ENCODE data around the gene TCHP.
"Not testable (repeated sequence)": the region's sequence is repeated elsewhere in the genome, so short reads cannot be mapped to it uniquely, and the experiment has no call there.

Gene TCHP

GRCh38 chr12:109899783-109900751, at the start of gene TCHP:
Gene TCHP (plus strand): TSS chr12:109900274. CDS start chr12:109903027, 2,753 bp downstream.
- DNase-seq (ENCODE audit: low read depth), result peak; percentile 70

- DNase-seq (ENCODE audit: low read depth), result not testable (repeated sequence)
Observed at GRCh38 chr12:109850518-109850917, 49.6 kb upstream of the TCHP start.

- no peak for DNase-seq (ENCODE audit: low read depth)
Observed at GRCh38 chr12:109855377-109855776, 44.7 kb upstream of the TCHP start.

- DNase-seq (ENCODE audit: low read depth), result no peak
Observed at GRCh38 chr12:109857715-109858114, 42.4 kb upstream of the TCHP start.

DNA sequence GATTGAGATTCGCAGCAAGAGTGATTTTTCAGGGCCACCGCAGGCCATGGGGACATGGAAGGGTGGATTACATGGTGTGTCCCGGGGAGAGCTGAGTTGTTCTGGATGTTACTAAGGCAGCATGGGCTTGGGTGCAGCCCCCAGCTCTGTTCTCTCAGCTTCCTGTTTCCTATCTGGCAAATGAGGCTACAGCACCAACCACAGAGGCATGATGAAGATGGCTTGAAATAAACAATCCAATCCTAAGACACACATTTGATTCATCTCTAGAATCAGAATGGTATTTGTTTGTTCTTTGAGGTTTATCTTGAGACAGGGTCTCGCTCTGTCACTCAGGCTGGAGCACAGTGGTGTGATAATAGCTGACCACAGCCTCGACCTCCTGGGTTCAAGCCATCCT, 41.3 kb upstream of the TCHP start:
- DNase-seq (ENCODE audit: low read depth), result no peak

DNA sequence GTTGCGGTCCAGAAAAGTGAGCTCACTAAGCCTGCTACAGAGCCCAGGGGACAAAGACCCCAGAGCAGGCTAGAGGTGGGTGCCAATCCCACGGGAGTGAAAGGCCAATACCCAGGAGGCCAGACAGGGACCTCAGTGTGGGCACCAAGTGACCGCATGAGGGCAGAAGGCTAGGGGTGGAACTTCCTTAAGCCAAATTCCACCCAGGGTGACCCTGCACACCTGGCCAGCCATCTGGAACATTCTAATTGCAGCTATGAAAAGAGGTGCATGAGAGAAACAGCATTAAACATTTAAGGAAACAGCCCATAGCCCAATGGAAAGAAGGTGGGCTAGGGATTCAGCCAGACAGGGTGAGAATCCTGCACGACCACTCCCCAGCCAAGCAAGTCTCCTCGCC, 39.1 kb upstream of the TCHP start:
- DNase-seq (ENCODE audit: low read depth), result no peak

- DNase-seq (ENCODE audit: low read depth), result no peak
Observed at GRCh38 chr12:109861689-109862314, 38.3 kb upstream of the TCHP start.

GRCh38 chr12:109862491-109862890, 37.6 kb upstream of the TCHP start:
- not testable (repeated sequence) for DNase-seq (ENCODE audit: low read depth)

GRCh38 chr12:109863847-109864712, 36.0 kb upstream of the TCHP start:
- DNase-seq (ENCODE audit: low read depth), result no peak

- DNase-seq (ENCODE audit: low read depth), result no peak
Observed at GRCh38 chr12:109864916-109865315, 35.2 kb upstream of the TCHP start.

- DNase-seq (ENCODE audit: low read depth), result no peak
Observed at GRCh38 chr12:109868182-109869051, 31.7 kb upstream of the TCHP start.

DNA sequence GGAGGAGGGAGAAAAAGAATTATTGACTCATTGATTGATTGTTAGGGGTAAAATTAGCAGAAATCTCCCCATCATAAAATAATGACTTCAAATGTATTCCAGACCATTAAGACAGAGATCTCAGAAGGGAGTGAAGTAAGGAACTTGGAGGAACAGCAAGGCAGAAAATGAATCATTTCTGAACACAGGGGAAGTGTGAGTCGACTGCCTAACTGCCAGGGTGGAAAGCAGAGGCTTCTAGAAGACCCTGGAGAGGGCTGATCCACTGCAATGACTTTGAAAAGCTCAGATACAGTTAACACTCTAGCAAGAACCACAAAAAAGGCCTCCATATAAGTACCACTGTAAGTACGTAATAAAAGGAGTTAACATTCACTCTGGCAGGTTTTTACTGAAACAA, 29.4 kb upstream of the TCHP start:
- DNase-seq (ENCODE audit: low read depth), result no peak

- no peak for DNase-seq (ENCODE audit: low read depth)
Observed at GRCh38 chr12:109871668-109872314, 28.3 kb upstream of the TCHP start.

DNA sequence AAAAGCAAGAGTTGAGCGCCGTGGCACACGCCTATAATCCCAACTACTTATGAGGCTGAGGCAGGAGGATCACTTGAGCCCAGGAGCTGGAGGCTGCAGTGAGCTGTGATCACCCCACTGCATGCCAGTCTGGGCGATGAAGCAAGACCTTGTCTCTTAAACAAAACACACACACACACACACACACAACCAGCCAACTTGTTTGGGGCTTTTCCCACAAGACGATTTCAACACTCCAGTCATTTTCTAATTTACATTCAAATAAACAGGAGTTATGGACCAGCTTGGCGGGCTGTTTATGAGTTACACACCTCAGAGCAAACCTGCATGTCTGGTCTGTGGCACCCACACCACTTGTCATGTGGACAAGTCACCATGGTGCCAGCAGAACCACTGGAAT, 26.4 kb upstream of the TCHP start:
- DNase-seq (ENCODE audit: low read depth), result no peak

GRCh38 chr12:109875572-109876131, 24.4 kb upstream of the TCHP start:
- DNase-seq (ENCODE audit: low read depth), result no peak

DNA sequence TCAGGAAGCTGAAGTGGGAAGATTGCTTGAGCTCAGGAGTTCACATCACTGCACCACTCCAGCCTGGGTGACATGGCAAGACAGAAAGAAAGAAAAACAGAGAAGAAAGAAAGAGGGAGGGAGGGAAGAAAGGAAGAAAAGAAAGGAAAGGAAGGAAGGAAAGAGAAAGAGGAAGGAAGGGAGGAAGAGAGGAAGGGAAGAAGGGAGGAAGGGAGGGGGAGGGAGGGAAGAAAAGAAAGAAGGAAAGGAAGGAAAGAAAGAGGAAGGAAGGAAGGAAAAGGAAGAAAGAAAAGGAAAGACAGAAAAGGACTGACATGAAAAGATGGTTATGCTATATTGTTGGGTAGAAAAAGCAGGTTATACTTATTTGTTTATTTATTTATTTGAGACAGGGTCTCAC, 23.7 kb upstream of the TCHP start:
- DNase-seq (ENCODE audit: low read depth), result no peak

DNA sequence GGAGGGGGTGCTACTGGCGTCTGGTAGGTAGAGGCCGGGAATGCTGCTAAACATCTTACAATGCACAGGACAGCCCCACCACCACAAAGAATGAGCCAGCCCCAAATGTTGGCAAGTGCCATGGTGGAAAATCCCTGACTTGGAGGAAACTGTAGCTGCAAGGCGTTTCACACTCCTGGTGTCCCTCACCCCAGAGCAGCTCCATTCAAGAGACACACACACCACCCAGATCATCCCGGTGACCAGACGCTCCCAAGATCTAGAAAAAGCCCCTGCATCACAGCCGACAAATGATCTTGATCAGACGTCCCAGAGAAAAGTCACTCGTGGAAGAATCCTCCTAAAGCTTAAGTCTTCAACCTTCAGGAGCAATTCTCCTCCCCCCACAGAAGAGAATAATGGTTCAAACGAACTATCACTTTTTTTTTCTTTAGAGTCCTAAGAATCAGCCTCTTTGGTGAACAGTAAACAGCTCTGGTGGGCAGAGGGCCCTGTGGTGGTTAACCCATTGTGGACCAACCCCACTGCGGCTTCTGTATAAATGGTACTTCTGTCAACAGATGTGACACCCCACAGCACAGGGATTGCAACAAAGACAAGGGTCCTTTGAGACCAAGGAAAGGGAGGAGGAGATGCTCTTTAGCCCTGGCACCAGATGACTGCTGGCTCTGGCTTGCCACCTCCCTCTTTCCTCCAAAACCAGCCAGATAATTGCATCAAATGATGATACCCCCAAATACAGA, 22.4 kb upstream of the TCHP start:
- no peak for DNase-seq (ENCODE audit: low read depth)

GRCh38 chr12:109878247-109878625, 21.8 kb upstream of the TCHP start:
- DNase-seq (ENCODE audit: low read depth), result no peak

- no peak for DNase-seq (ENCODE audit: low read depth)
Observed at GRCh38 chr12:109878749-109879148, 21.3 kb upstream of the TCHP start.
